NAMALWA (cell line): Measurements from ENCODE around the gene TNFRSF13B.
"Not testable (repeated sequence)": the region's sequence is repeated elsewhere in the genome, so short reads cannot be mapped to it uniquely, and the experiment has no call there.

Experiments
- DNase-seq: peaks from one replicate; pipeline ENCODE4 v3.0.0-alpha.2; 2015; ENCODE audit warnings: low spot score

TNFRSF13B gene

GRCh38 chr17:16971458-16972338 is at the start of gene TNFRSF13B:
TNFRSF13B (minus strand) TSS chr17:16972118; CDS start chr17:16972075, 43 bp downstream.
- no peak for DNase-seq

- no peak for DNase-seq
These were observed 49.4 kb upstream of the TNFRSF13B start for GRCh38 chr17:17021194-17021863.

- DNase-seq: no peak
These were observed 48.9 kb upstream of the TNFRSF13B start for GRCh38 chr17:17020821-17021193.

- no peak for DNase-seq
These were observed 48.1 kb upstream of the TNFRSF13B start for GRCh38 chr17:17019891-17020456.

GRCh38 chr17:17019430-17019762 is 47.5 kb upstream of the TNFRSF13B start:
- no peak for DNase-seq

- DNase-seq: no peak
These were observed 46.9 kb upstream of the TNFRSF13B start for GRCh38 chr17:17018612-17019429.

- no peak for DNase-seq
These were observed 46.1 kb upstream of the TNFRSF13B start for GRCh38 chr17:17018021-17018441.

GRCh38 chr17:17017343-17018014 is 45.6 kb upstream of the TNFRSF13B start:
- DNase-seq: no peak

GRCh38 chr17:17016199-17017197 is 44.6 kb upstream of the TNFRSF13B start:
- not testable (repeated sequence) for DNase-seq

GRCh38 chr17:17015230-17015629 is 43.3 kb upstream of the TNFRSF13B start:
- no peak for DNase-seq

GRCh38 chr17:17014748-17015124 is 42.8 kb upstream of the TNFRSF13B start:
- DNase-seq: not testable (repeated sequence)

GRCh38 chr17:17013828-17014747 is 42.2 kb upstream of the TNFRSF13B start:
- DNase-seq: not testable (repeated sequence)

GRCh38 chr17:17011043-17011907 is 39.4 kb upstream of the TNFRSF13B start:
- not testable (repeated sequence) for DNase-seq

- DNase-seq: not testable (repeated sequence)
These were observed 38.7 kb upstream of the TNFRSF13B start for GRCh38 chr17:17010545-17011034.

- not testable (repeated sequence) for DNase-seq
These were observed 38.1 kb upstream of the TNFRSF13B start for GRCh38 chr17:17009972-17010371.

- DNase-seq: not testable (repeated sequence)
These were observed 36.9 kb upstream of the TNFRSF13B start for GRCh38 chr17:17008621-17009397.

GRCh38 chr17:17007891-17008290 is 36.0 kb upstream of the TNFRSF13B start:
- DNase-seq: not testable (repeated sequence)
